K562 (cell line): Measurements from ENCODE around the gene TNFAIP8L1. TPM values are rescaled to one million over a fixed set of nuclear protein-coding genes. Genes with fewer than 3 reads are reported as not detected.

ENCODE experiments used
- ATAC-seq: fragments of 200-7000 bp; cut with Tn5 transposase; 3 replicates; pipeline ENCODE4 v1.9.1; 2020; ENCODE audit warnings: moderate library complexity
- BruUV-seq: library from RNA; stranded (reverse); fragments of 400-500 nt; replicated peaks from 2 replicates; lab custom pipeline; 2021; lab: Mats Ljungman, UMichigan
- CTCF ChIA-PET: fragments of 300-600 bp; formaldehyde crosslinking; extraction: SDS; loops from one replicate; lab custom pipeline; 2021; ENCODE audit warnings: low intra/inter-chr PET ratio; lab: Yijun Ruan, JAX
- POLR2A ChIA-PET: fragments of 300-600, 350-650 bp; sonication (Branson Sonifier 250); formaldehyde crosslinking; extraction: SDS; loops from one replicate; lab custom pipeline; 2021; ENCODE audit warnings: antibody characterized with exemption, inconsistent platforms; lab: Yijun Ruan, JAX
- DNase-seq, 4 experiments: peaks; one replicate each; pipeline versions ENCODE4 v3.0.0 to v3.0.0-alpha.2; 2011 to 2018; ENCODE audit warnings: low spot score in 3 of 4, mixed read lengths in 3 of 4; ENCODE audit errors: extremely low read depth in 1 of 4
- FAIRE-seq: peaks from 2 replicates; lab custom pipeline; 2011; peaks lifted over from hg19 to GRCh38; lab: Jason Lieb, UNC
- H2AFZ ChIP-seq: 2 replicates; pipeline ENCODE4 v1.6.0; 2011; ENCODE audit warnings: low read depth, low read length, control low read depth, inconsistent platforms
- H3K27ac ChIP-seq: fragments of 200-600 bp; 3 replicates; pipeline ENCODE4 v1.8.0; 2011; ENCODE audit warnings: low read depth, mild to moderate bottlenecking, control low read depth, inconsistent platforms, low read length, moderate library complexity, mixed read lengths; ENCODE audit errors: extremely low read depth
- H3K27me3 ChIP-seq, 2 experiments: fragments of 300-600 bp in 1 of 2; 2 replicates in 1 of 2; 3 replicates in 1 of 2; pipeline versions ENCODE4 v1.6.0 to v1.8.0; 2011; ENCODE audit warnings: inconsistent platforms in 2 of 2, low read length in 2 of 2, mild to moderate bottlenecking in 1 of 2, mixed read lengths in 1 of 2, moderate library complexity in 1 of 2; ENCODE audit not compliant: control insufficient read depth in 2 of 2, insufficient read depth in 2 of 2
- H3K36me3 ChIP-seq: fragments of 300-600 bp; 3 replicates; pipeline ENCODE4 v1.8.0; 2011; ENCODE audit warnings: mild to moderate bottlenecking, low read length, inconsistent platforms; ENCODE audit not compliant: control insufficient read depth, insufficient read depth
- H3K4me1 ChIP-seq, 2 experiments: fragments of 200-600 bp in 1 of 2; replicated peaks in 1 of 2; 2 replicates in 1 of 2; 3 replicates in 1 of 2; pipeline versions ENCODE4 v1.5.1 to v1.8.0; 2011; ENCODE audit warnings: inconsistent platforms in 2 of 2, low read length in 2 of 2, mild to moderate bottlenecking in 1 of 2, mixed read lengths in 1 of 2, moderate library complexity in 1 of 2; ENCODE audit not compliant: control insufficient read depth in 2 of 2, insufficient read depth in 2 of 2
- H3K4me2 ChIP-seq: 2 replicates; pipeline ENCODE4 v1.6.1; 2011; ENCODE audit warnings: low read length, control low read depth, inconsistent platforms, mixed read lengths; ENCODE audit not compliant: insufficient read depth
- H3K4me3 ChIP-seq: fragments of 200-600 bp; sonication (generic), shearing (Covaris generic); 2 replicates; pipeline ENCODE4 v1.5.1; 2016; ENCODE audit warnings: control low read depth, inconsistent platforms
- H3K79me2 ChIP-seq: fragments of 200-600 bp; 3 replicates; pipeline ENCODE4 v1.8.0; 2011; ENCODE audit warnings: low read length, inconsistent platforms; ENCODE audit not compliant: control insufficient read depth, insufficient read depth
- H3K9ac ChIP-seq, 2 experiments: 2 replicates each; pipeline versions ENCODE4 v1.6.0 to v1.6.1; 2011; ENCODE audit warnings: low read depth in 2 of 2, low read length in 2 of 2, control low read depth in 1 of 2, inconsistent platforms in 1 of 2, mild to moderate bottlenecking in 1 of 2, mixed read lengths in 1 of 2; ENCODE audit not compliant: insufficient read depth in 1 of 2
- H3K9me1 ChIP-seq: one replicate; pipeline ENCODE4 v1.6.0; 2011; ENCODE audit warnings: inconsistent platforms, mild to moderate bottlenecking, low read length, moderate library complexity; ENCODE audit not compliant: control insufficient read depth, insufficient read depth
- H3K9me3 ChIP-seq: replicated peaks from 2 replicates; pipeline ENCODE4 v1.5.1; 2011; ENCODE audit warnings: low read depth, low read length, inconsistent platforms; ENCODE audit not compliant: control insufficient read depth, insufficient read depth
- H4K20me1 ChIP-seq: replicated peaks from 2 replicates; pipeline ENCODE4 v1.6.1; 2011; ENCODE audit warnings: low read length, inconsistent platforms, mixed read lengths; ENCODE audit not compliant: control insufficient read depth, insufficient read depth
- ARID3B ChIP-seq: fragments of 250-450 bp; sonication (Bioruptor Pico); IDR thresholded peaks from 2 replicates; pipeline ENCODE4 v1.4.0; 2020; ENCODE audit warnings: borderline replicate concordance
- BACH1 ChIP-seq: fragments of 200-800 bp; sonication (Bioruptor generic); IDR thresholded peaks from 2 replicates; pipeline ENCODE4 v1.6.1; 2016; ENCODE audit warnings: missing genetic modification characterization, missing compliant biosample characterization
- BCOR ChIP-seq: fragments of 450-650 bp; IDR thresholded peaks from 2 replicates; pipeline ENCODE4 v1.6.1; 2016
- DDX20 ChIP-seq: fragments of 450-650 bp; IDR thresholded peaks from 2 replicates; pipeline ENCODE4 v1.6.1; 2016; ENCODE audit warnings: missing genetic modification characterization, low read depth, mild to moderate bottlenecking, missing compliant biosample characterization, moderate library complexity
- HDAC1 ChIP-seq, 2 experiments: fragments of 450-650 bp; IDR thresholded peaks; 2 replicates each; pipeline ENCODE4 v1.6.1; 2016 to 2017; ENCODE audit warnings: inconsistent platforms in 1 of 2, mild to moderate bottlenecking in 1 of 2, moderate library complexity in 1 of 2
- HDAC6 ChIP-seq: IDR thresholded peaks from 2 replicates; pipeline ENCODE4 v1.6.1; 2012; ENCODE audit warnings: low read depth, mild to moderate bottlenecking, control low read depth, inconsistent platforms, low read length, moderate library complexity
- JUN ChIP-seq, 2 experiments: sonication (generic) in 1 of 2; formaldehyde crosslinking in 1 of 2; IDR thresholded peaks; 2 replicates each; pipeline versions ENCODE4 v1.6.1 to v1.8.0; 2012 to 2022; ENCODE audit warnings: borderline replicate concordance in 2 of 2, mild to moderate bottlenecking in 2 of 2, improper control_type of control experiment in 1 of 2, low read depth in 1 of 2, low read length in 1 of 2, missing genetic modification reagents in 1 of 2
- KDM1A ChIP-seq, 2 experiments: fragments of 450-650 bp; IDR thresholded peaks; 2 replicates each; pipeline ENCODE4 v1.6.1; 2016; ENCODE audit warnings: mild to moderate bottlenecking in 2 of 2
- L3MBTL2 ChIP-seq: fragments of 450-650 bp; IDR thresholded peaks from 2 replicates; pipeline ENCODE4 v1.6.1; 2016; ENCODE audit warnings: mild to moderate bottlenecking, moderate library complexity
- NCOR1 ChIP-seq: fragments of 450-650 bp; IDR thresholded peaks from 2 replicates; pipeline ENCODE4 v1.6.1; 2016; ENCODE audit warnings: mild to moderate bottlenecking, moderate library complexity
- POLR2H ChIP-seq: IDR thresholded peaks from 2 replicates; pipeline ENCODE4 v1.6.1; 2016; ENCODE audit warnings: missing genetic modification characterization, low read depth, mild to moderate bottlenecking, control low read depth, missing compliant biosample characterization, moderate library complexity
- RBM25 ChIP-seq: fragments of 200-400 bp; formaldehyde crosslinking; IDR thresholded peaks from 2 replicates; pipeline ENCODE4 v1.6.1; 2018; ENCODE audit warnings: low read length, low read depth, moderate library complexity; ENCODE audit not compliant: severe bottlenecking
- SMARCA5 ChIP-seq: fragments of 450-650 bp; IDR thresholded peaks from 2 replicates; pipeline ENCODE4 v1.6.1; 2016
- TARDBP ChIP-seq: fragments of 450-650 bp; IDR thresholded peaks from 2 replicates; pipeline ENCODE4 v1.6.1; 2016
- VEZF1 ChIP-seq: fragments of 200-800 bp; sonication (Bioruptor generic); IDR thresholded peaks from 2 replicates; pipeline ENCODE4 v1.6.1; 2017; ENCODE audit warnings: missing genetic modification characterization, missing compliant biosample characterization
- ZBED1 ChIP-seq: IDR thresholded peaks from 2 replicates; pipeline ENCODE4 v1.6.1; 2014
- ZBTB26 ChIP-seq: fragments of 450-650 bp; formaldehyde crosslinking; IDR thresholded peaks from 2 replicates; pipeline ENCODE4 v1.4.0; 2022; ENCODE audit warnings: missing genetic modification characterization
- ZBTB7A ChIP-seq: IDR thresholded peaks from 2 replicates; pipeline ENCODE4 v1.6.1; 2011; ENCODE audit warnings: low read depth, mild to moderate bottlenecking, low read length, moderate library complexity, borderline replicate concordance; ENCODE audit not compliant: control insufficient read depth
- ZNF436 ChIP-seq: fragments of 250-450, 450-650 bp; sonication (Bioruptor Pico); formaldehyde crosslinking; IDR thresholded peaks from 2 replicates; pipeline ENCODE4 v1.7.0; 2020; ENCODE audit warnings: mild to moderate bottlenecking
- ZNF583 ChIP-seq: fragments of 250-450 bp; sonication (Bioruptor Pico); IDR thresholded peaks from 2 replicates; pipeline ENCODE4 v1.4.0; 2020
- ZNF586 ChIP-seq: fragments of 450-650 bp; formaldehyde crosslinking; conservative IDR thresholded peaks from 2 replicates; pipeline ENCODE4 v1.4.0; 2020; ENCODE audit warnings: mild to moderate bottlenecking, moderate library complexity
- ZNF644 ChIP-seq: fragments of 200-800 bp; sonication (Bioruptor generic); IDR thresholded peaks from 2 replicates; pipeline ENCODE4 v1.6.1; 2016; ENCODE audit warnings: low read depth, missing genetic modification characterization, missing compliant biosample characterization
- WGBS: fragments of 100-300 bp; shearing (Covaris generic); methylation state at CpG from one replicate; pipeline ENCODE4 v1.1.6; 2016; ENCODE audit warnings: low coverage, mixed read lengths; ENCODE audit not compliant: insufficient coverage; ENCODE audit errors: missing lambda C conversion rate; 5-methylcytosine and 5-hydroxymethylcytosine counted together
- in situ Hi-C: fragments of 300-500 bp; cut with MboI; formaldehyde crosslinking; loops from 4 replicates; pipeline ENCODE4 v1.15.0; 2018; ENCODE audit warnings: inconsistent platforms, mixed read lengths
- intact Hi-C: fragments of 100-400 bp; cut with micrococcal nuclease; formaldehyde crosslinking; loops from 2 replicates; pipeline ENCODE4 v1.14.2; 2022
- polyA plus RNA-seq, 8 experiments: library from polyadenylated mRNA; depleted of rRNA in 4 of 8; stranded (reverse) in 5 of 8; unstranded in 3 of 8; fragments of >200 nt; fragmentation: Nextera tagmentation in 2 of 8; fragmentation: Illumina TruSeq in 1 of 8; extraction: Ambion mirVana in 2 of 8; extraction: Trizol in 1 of 8; gene quantifications; 2 replicates each; pipeline versions ENCODE4 v1.2.1 to v1.2.3, GENCODE V29; 2011 to 2014; ENCODE audit warnings: inconsistent platforms in 1 of 8, missing spikeins in 1 of 8
- total RNA-seq, 7 experiments: library from RNA; depleted of rRNA in 6 of 7; stranded (reverse); fragments of >200 nt in 6 of 7; fragmentation: Illumina TruSeq in 2 of 7; extraction: Trizol in 2 of 7; gene quantifications; 2 replicates each; pipeline versions ENCODE4 v1.2.1 to v1.2.3, GENCODE V29; 2011 to 2021; ENCODE audit warnings: low replicate concordance in 1 of 7

TNFAIP8L1 gene
- total and polyA plus RNA-seq, 9 of the 15 experiments (the other 6 are each of a cell fraction or from before 2014, with no cell fraction given) = 0.69 to 9.3 (median 4.9) TPM

GRCh38 chr19:4592445-4592844, 46.9 kb upstream of the TNFAIP8L1 start:
- H3K4me1 ChIP-seq = peaks cover 3 to 9% of the 10 kb centered on the region in 2 experiments; a peak in 2 of 5 replicates
- intact Hi-C loops (no loop called here), in situ Hi-C loops (no loop called here)
- ChIA-PET CTCF (no interaction called here), POLR2A (interaction anchor here (0.6 to 0.7 kb wide), 2 partner anchors 14 to 57 kb away, joined by 4 to 6 read pairs; partner anchors contain the start of gene PLIN5)
- no peaks in the 10 kb centered on the region for H4K20me1 ChIP-seq
- no peaks in the 10 kb centered on the region for H3K9me3 ChIP-seq
- WGBS = 33% methylated on average over 4 of the region's 5 CpGs
- no TSS peak for BruUV-seq
- ATAC-seq = no peak
- no peak overlapping the region for H3K9ac ChIP-seq
- no peaks in the 10 kb centered on the region for H3K36me3 ChIP-seq
- no peak overlapping the region for H3K4me3 ChIP-seq
- no peak overlapping the region for H3K4me2 ChIP-seq
- H2AFZ ChIP-seq = no peak overlapping the region
- no peak overlapping the region for H3K27ac ChIP-seq
- no peak for FAIRE-seq
- no peaks in the 10 kb centered on the region for H3K9me1 ChIP-seq
- H3K79me2 ChIP-seq = no peaks in the 10 kb centered on the region
- H3K27me3 ChIP-seq = no peaks in the 10 kb centered on the region
- no peak for DNase-seq
- peak; percentile 87 for TF ChIP-seq RBM25
- TF ChIP-seq HDAC1 (IDR thresholded peaks at IDR 0.05) = no peak
- no peak for TF ChIP-seq VEZF1
- peak; percentile 83 for TF ChIP-seq BCOR
- no peak for TF ChIP-seq ZNF586 (CRISPR knock-in tag)
- TF ChIP-seq ARID3B = no peak
- TF ChIP-seq DDX20 (tag) = no peak
- no peak for TF ChIP-seq HDAC6
- TF ChIP-seq ZBED1 = no peak
- TF ChIP-seq ZBTB26 (CRISPR knock-in tag) = no peak
- no peak for TF ChIP-seq ZBTB7A
- peak in 1 of 2 experiments; percentile 56; a peak in 1 of 4 replicates for TF ChIP-seq KDM1A (IDR thresholded peaks at IDR 0.05)
- no peak for TF ChIP-seq ZNF583
- TF ChIP-seq SMARCA5 = peak; percentile 64; the same call in 1 of the 2 replicates
- TF ChIP-seq NCOR1 = no peak
- TF ChIP-seq POLR2H (tag) = no peak
- TF ChIP-seq TARDBP = no peak
- TF ChIP-seq JUN (IDR thresholded peaks at IDR 0.05; ENCODE audit: borderline replicate concordance, low read depth, low read length) = no peak
- TF ChIP-seq JUN (CRISPR knock-in tag; IDR thresholded peaks at IDR 0.05; ENCODE audit: borderline replicate concordance) = no peak
- peak; percentile 68; the same call in 1 of the 2 replicates for TF ChIP-seq ZNF436 (CRISPR knock-in tag)
- no peak for TF ChIP-seq BACH1 (tag)
- no peak for TF ChIP-seq L3MBTL2
- no peak for TF ChIP-seq ZNF644 (tag)
